Kidney epithelial cell (primary cell): Measurements from ENCODE around the gene GNAZ. TPM values are rescaled to one million over a fixed set of nuclear protein-coding genes. Genes with fewer than 3 reads are reported as not detected.

Experiments
- DNase-seq: peaks from one replicate; pipeline ENCODE4 v3.0.0-alpha.2; 2010; ENCODE audit warnings: low read depth
- H3K27me3 ChIP-seq: 2 replicates; pipeline ENCODE4 v1.6.0; 2011; ENCODE audit warnings: low read length; ENCODE audit not compliant: control insufficient read depth, insufficient read depth
- H3K36me3 ChIP-seq: 2 replicates; pipeline ENCODE4 v1.5.1; 2011; ENCODE audit warnings: low read length; ENCODE audit not compliant: control insufficient read depth, insufficient read depth
- H3K4me3 ChIP-seq: 2 replicates; pipeline ENCODE4 v1.5.1; 2011; ENCODE audit warnings: low read depth, mild to moderate bottlenecking, control low read depth, low read length
- total RNA-seq: library from RNA; depleted of rRNA; stranded (reverse); fragments of >200 nt; gene quantifications from 2 replicates; pipeline ENCODE4 v1.2.3, GENCODE V29; 2015
- TF ChIP-seq, protein P1 (sequence below): IDR thresholded peaks from 2 replicates; pipeline ENCODE4 v1.5.1; 2011; ENCODE audit warnings: mild to moderate bottlenecking, moderate library complexity, low read length, control low read depth, inconsistent platforms; ENCODE audit not compliant: insufficient read depth, poor library complexity, severe bottlenecking

GNAZ gene
- total RNA-seq, 1 donor from 2014 or later: 9.2 TPM

DNA sequence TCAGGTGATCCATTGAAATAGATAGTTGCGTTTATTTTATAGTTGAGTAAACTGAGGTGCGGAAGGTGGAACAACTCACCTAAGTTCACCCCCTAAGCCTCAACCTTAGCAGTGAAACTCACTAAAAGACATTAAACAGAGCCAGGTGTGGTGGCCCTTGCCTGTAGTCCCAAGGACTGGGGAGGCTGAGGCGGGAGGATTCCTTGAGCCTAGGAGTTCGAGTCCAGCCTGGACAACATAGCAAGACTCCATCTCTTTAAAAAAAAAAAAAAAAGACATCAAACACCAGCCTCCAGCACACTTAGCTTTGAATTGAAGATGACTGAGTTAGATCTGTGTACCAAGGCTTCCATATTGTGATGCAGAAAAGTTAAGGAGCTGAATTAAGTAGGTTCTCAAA, 74.1 kb downstream of the GNAZ start:
- DNase-seq: no peak
- Histone ChIP-seq H3K27me3 (no peaks in the 10 kb centered on the region), H3K4me3 (no peak overlapping the region), H3K36me3 (no peaks in the 10 kb centered on the region)
- TF ChIP-seq, protein P1, sequence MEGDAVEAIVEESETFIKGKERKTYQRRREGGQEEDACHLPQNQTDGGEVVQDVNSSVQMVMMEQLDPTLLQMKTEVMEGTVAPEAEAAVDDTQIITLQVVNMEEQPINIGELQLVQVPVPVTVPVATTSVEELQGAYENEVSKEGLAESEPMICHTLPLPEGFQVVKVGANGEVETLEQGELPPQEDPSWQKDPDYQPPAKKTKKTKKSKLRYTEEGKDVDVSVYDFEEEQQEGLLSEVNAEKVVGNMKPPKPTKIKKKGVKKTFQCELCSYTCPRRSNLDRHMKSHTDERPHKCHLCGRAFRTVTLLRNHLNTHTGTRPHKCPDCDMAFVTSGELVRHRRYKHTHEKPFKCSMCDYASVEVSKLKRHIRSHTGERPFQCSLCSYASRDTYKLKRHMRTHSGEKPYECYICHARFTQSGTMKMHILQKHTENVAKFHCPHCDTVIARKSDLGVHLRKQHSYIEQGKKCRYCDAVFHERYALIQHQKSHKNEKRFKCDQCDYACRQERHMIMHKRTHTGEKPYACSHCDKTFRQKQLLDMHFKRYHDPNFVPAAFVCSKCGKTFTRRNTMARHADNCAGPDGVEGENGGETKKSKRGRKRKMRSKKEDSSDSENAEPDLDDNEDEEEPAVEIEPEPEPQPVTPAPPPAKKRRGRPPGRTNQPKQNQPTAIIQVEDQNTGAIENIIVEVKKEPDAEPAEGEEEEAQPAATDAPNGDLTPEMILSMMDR: no peak

DNA sequence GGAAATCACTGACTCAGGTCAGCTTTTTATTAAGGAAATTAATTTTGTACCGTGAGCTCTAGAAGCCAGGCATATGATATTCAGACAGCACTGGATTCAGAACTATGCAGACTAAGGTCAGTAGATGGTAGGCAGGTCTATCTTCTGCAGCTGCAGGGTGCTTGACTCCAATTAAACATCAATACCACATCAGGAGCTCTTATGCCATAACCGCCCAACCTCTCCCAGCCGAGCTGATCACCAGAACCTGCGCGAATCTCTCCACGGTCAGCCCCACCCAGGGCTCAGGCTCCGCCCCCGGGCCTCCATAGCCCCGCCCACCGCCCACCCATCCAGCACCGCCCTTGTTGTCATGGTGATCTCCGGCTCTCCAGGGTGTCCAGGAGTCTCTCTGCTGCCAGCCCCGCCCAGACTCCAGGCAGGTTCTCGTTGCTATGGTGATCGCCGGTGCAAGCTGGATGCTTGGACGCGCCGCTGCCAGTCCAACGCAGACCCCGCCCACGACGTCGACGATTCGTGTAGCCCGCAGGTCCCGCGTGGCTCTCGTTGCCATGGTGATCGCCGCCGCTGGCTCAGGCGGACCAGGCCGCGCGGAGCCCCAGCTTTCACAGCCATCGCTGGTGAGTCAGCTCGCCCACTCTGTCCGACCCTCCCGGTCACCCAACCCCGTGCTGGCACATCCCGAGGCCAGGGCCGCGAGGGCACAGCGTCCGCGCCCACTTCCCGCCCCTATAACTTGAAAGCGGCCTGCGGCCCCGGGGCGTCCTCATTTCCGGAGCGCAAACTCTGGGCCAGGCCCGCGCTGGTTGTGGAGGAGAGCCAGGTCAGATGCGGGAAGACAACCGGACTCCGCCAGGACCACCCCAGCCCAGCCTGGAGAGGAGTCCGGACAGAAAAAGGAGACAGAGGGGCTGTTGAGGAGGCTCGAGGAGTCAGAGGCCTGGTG, 74.9 kb downstream of the GNAZ start, which contains the start of gene RAB36:
Gene RAB36 (plus strand): TSS at position 546 of the 946 bp plus-strand sequence. CDS start 1,140 bp downstream, outside the sequence.
- TF ChIP-seq, protein P1: no peak
- Histone ChIP-seq H3K36me3 (no peaks in the 10 kb centered on the region), H3K27me3 (no peaks in the 10 kb centered on the region), H3K4me3 (peak within 1 kb of the TSS; percentile 66)
- peak; percentile 99 for DNase-seq

DNA sequence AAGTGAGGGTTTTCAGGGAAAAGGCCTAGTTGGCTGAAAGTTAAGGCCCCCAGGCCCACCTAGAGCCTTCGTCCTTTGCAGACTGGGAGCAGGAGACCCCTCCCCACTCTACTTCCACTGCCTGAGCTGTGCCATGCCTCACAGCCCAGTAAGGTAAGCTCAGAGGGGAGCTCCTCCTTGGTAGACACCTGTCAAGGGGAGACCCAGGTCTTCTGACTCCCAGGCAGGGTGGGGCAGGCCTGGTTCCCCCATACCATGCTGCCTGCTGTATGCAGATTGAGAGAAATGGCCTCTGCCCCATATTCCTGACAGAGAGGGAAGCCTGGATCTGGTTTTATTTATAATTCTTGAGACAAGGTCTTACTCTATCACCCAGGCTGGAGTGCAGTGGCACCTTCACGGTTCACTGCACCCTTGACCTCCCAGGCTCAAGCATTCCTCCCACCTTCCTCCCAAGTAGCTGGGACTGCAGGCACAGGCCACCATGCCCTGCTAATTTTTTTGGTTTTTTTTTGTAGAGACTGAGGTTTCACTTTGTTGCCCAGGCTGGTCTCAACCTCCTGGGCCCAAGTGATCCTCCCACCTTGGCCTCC, 75.7 kb downstream of the GNAZ start:
- Histone ChIP-seq H3K36me3 (no peaks in the 10 kb centered on the region), H3K4me3 (peak overlapping the region; percentile 66), H3K27me3 (no peaks in the 10 kb centered on the region)
- no peak for DNase-seq
- TF ChIP-seq, protein P1: no peak

DNA sequence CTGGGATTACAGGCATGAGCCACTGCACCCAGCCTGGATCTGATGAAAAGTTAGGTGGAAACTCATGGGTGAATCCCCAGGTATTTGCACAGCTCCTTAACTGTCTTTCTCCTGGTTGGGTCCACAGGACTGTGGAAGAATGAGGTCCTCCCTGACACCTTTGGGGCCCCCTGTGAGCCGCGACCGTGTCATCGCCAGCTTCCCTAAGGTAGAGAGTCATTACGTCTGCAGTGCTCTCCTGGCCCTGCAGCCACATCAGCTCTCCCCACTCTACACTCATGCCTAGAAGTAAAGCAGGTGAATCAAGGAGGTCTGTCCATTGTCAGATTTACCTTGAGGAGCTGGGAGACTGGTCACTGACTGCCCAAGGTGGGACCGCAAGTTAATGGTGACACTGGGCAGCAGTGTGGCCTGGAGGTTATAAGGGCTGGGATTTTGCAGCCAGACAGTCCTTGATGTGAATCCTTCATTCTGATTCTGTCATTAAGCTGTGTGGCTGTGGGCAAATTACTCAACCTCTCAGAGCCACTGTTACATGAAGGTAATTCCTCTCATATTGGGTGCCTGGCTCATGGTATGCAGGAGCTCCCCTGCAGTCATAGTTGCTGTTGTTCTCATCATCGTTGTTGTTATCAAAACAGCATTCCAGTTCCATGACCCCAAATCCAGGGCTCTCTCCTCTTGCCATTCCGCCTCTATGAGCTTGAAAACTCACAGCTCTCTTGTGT, 76.3 kb downstream of the GNAZ start:
- no peak overlapping the region for H3K4me3 ChIP-seq
- no peaks in the 10 kb centered on the region for H3K36me3 ChIP-seq
- no peaks in the 10 kb centered on the region for H3K27me3 ChIP-seq
- DNase-seq: no peak
- TF ChIP-seq, protein P1: no peak

DNA sequence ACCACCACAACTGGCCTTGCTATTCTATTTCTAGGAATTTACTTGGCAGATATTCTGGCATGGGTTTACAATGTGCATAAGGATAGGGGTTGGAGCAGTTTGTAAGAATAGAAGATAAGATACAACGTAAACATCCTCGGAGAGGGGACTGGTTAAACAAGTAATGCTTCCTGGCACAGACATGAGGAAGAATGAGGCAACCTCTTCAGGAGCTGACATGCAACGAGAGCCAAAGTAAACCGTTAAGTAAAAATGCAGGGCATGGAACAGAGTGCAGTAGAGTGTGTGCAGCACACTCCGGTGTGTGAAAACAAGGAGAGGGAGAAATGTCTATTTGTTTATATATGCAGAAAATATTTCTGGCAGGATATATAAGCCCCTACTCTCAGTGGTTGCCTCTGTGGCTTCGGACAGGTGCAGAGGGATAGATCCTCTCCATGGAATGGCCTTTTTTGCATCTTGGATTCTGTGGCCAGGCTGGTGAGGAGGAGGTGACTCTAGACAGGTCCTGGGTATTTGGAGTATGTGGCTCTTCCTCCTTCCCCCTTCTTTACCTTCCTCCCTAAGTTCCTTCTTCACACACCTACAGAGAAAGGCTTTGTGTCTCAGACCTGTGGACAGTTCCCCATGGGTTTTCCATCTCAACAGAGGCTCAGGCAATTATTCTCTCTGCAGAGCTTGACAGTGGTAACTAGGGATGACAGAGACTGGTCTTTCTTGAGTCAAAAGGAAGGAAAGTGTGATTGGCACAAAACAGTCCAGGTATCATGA, 77.5 kb downstream of the GNAZ start:
- DNase-seq: no peak
- no peaks in the 10 kb centered on the region for H3K36me3 ChIP-seq

More for the DNA sequence above, 77.5 kb downstream of the GNAZ start:
- H3K27me3 ChIP-seq: no peaks in the 10 kb centered on the region
- no peak overlapping the region for H3K4me3 ChIP-seq
- TF ChIP-seq, protein P1: no peak
